ENCODE results near the gene FAM83C. TPM values are rescaled to one million over a fixed set of nuclear protein-coding genes. Genes with fewer than 3 reads are reported as not detected.

Gene FAM83C
- total RNA-seq, 1 donor = not detected

GRCh38 chr20:35293303-35294292 lies 1.4 kb upstream of the FAM83C start:
- no peak for TF ChIP-seq CTCF (IDR thresholded peaks at IDR 0.05; ENCODE audit: insufficient read depth, low read depth, low read length)

GRCh38 chr20:35292504-35293285 lies 470 bp upstream of the FAM83C start:
- DNase-seq (ENCODE audit: low read depth) = no peak
- TF ChIP-seq CTCF (IDR thresholded peaks at IDR 0.05; ENCODE audit: insufficient read depth, low read depth, low read length) = no peak
- H3K4me3 ChIP-seq (ENCODE audit: low read depth, low read length) = no peak overlapping the region

More at GRCh38 chr20:35293303-35294292, 1.4 kb upstream of the FAM83C start:
- no peak for DNase-seq (ENCODE audit: low read depth)
- no peak overlapping the region for H3K4me3 ChIP-seq (ENCODE audit: low read depth, low read length)

- DNase-seq (ENCODE audit: low read depth) = no peak
- H3K4me3 ChIP-seq (ENCODE audit: low read depth, low read length) = no peak overlapping the region
- TF ChIP-seq CTCF (IDR thresholded peaks at IDR 0.05; ENCODE audit: insufficient read depth, low read depth, low read length) = no peak
Measured at GRCh38 chr20:35290887-35291417, 1.3 kb downstream of the FAM83C start.

GRCh38 chr20:35290186-35290886 lies 1.9 kb downstream of the FAM83C start:
- no peak for TF ChIP-seq CTCF (IDR thresholded peaks at IDR 0.05; ENCODE audit: insufficient read depth, low read depth, low read length)
- no peak overlapping the region for H3K4me3 ChIP-seq (ENCODE audit: low read depth, low read length)
- DNase-seq (ENCODE audit: low read depth) = no peak

GRCh38 chr20:35288325-35289060 lies 3.7 kb downstream of the FAM83C start:
- DNase-seq (ENCODE audit: low read depth) = no peak
- no peak for TF ChIP-seq CTCF (IDR thresholded peaks at IDR 0.05; ENCODE audit: insufficient read depth, low read depth, low read length)
- no peak overlapping the region for H3K4me3 ChIP-seq (ENCODE audit: low read depth, low read length)
